GM18519 (cell line): ENCODE data around the gene NES.
"Not testable (repeated sequence)": the region's sequence is repeated elsewhere in the genome, so short reads cannot be mapped to it uniquely, and the experiment has no call there.

Experiments used
- ATAC-seq: cut with Tn5 transposase; IDR thresholded peaks from one replicate; pipeline ENCODE4 v1.9.1; 2021; ENCODE audit warnings: mild to moderate bottlenecking, moderate library complexity; ENCODE audit not compliant: unreplicated experiment, low FRiP score

Gene NES

DNA sequence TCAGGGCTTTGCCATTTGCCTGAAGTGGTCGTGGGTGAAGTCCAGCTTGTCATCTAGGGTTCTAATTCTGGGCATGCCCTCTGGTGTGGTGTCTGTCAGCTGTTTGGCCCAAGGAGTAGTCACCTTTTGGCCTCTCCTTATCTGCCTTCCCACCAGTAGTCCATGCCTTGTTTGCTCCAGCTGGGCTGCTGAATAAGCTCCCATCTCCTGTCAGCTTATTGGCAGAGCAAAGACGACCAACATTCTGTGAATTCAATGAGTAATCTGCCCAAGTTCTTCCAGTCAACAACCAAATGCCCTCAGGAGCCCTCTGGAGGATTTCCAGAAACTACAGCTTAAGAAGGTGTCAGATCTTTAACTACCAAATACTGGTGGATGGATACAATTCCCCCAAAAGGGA, 28.3 kb downstream of the NES start:
- no peak for ATAC-seq

DNA sequence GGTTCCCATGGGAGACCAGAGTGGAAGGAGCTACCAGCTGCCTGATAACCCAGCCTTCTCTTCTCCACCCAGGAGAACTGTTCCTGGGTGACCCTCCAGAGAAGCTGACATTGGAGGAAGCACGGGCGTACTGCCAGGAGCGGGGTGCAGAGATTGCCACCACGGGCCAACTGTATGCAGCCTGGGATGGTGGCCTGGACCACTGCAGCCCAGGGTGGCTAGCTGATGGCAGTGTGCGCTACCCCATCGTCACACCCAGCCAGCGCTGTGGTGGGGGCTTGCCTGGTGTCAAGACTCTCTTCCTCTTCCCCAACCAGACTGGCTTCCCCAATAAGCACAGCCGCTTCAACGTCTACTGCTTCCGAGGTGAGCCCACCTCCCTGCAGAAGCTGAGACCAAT, 28.7 kb downstream of the NES start:
- ATAC-seq = no peak

DNA sequence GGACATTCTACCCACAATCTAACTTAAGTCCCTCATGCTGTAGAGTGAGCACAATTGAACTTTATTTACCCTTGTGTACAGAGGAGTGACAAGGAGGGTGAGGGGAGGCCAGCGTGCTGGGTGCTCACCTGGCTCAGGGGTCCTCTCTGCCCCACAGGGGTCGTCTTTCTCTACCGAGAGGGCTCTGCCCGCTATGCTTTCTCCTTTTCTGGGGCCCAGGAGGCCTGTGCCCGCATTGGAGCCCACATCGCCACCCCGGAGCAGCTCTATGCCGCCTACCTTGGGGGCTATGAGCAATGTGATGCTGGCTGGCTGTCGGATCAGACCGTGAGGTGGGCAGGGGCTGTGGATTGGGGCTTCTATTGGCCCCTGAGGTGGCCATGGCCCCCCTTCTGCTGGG, 29.9 kb downstream of the NES start:
- no peak for ATAC-seq

DNA sequence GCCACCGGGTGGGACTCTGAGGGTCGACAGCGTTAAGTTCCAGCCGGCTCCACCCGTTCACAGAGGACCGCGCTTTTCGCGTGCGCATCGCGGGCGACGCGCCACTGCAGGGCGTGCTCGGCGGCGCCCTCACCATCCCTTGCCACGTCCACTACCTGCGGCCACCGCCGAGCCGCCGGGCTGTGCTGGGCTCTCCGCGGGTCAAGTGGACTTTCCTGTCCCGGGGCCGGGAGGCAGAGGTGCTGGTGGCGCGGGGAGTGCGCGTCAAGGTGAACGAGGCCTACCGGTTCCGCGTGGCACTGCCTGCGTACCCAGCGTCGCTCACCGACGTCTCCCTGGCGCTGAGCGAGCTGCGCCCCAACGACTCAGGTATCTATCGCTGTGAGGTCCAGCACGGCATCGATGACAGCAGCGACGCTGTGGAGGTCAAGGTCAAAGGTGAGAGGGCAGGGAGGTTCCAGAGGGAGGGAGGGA, 30.4 kb downstream of the NES start:
- no peak for ATAC-seq

DNA sequence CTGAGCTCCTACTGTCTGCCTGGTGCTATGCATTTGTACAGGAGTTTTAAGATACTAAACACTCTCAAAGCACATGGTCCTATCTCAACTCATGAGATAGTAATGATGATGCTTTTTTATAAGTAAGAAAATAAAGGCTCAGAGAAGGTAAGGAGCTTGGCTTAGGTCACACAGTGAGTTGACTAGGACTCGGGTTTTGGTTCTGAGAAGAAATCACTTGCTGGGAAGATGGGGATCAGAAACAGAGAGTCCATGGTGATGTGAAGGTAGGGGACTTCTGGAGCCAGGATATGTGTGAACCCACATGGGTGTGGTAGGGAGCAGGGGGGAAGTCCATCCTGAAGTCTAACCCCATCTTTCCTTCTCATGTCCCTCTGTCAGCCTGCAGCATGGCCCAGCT, 31.5 kb downstream of the NES start:
- ATAC-seq = no peak

DNA sequence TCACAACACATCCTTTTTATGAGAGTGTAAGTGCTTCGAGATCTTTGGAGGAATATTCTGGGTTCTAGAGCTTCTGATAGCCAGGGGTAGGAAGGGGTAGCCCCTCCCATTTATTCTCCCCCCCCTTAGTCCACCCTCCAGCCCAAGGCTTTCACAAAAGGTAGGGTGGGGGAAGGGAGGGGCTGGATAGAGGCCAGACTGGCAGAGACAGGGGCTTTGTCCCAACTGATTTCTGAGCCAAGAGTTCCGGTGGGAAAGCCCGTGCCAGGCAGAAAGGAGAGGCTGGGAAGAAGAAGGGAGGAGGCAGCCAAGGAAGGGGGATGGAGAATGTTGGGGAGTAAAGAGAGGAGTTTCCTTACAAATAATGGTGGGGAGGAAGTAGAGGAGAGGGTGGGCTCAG, 32.2 kb downstream of the NES start:
- no peak for ATAC-seq

DNA sequence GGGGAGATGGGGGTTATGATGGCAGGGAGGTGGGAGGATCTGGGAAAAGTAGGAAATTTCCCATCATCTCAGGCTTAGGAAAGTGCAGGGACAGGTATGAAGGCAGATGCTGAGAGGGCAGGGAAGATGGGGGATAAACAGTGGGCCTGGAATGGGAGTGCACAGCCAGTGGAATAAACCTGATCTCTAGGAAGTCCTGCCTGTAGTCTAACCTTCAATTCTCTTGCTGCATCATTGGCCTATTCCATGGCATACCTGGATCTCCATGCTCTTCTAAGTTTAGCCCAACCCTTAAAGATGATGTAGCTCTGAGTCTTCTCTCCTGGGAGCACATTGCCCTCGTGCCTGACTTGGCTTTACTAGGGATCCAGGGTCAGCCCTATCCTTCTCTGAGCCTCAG, 32.6 kb downstream of the NES start:
- no peak for ATAC-seq

DNA sequence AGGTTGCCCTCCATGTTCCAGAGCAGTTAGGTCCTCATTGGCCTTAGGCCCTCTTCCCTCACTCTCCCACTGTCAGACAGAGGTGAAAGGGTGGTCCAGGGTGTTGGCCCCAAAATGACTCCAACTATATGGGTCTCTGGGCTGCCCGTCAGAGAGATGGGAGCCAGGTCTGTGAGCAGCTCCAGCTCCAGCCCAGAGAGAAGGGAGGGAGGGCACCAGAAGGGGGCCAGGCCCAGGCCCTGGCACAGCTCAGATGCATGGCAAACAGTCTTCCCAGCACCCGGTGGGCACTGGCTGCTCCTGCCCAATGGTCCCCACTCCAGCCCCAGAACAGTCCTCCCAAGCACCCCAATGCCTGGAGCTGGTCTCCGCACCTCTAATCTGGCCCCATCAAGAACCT, 33.1 kb downstream of the NES start:
- ATAC-seq = no peak

DNA sequence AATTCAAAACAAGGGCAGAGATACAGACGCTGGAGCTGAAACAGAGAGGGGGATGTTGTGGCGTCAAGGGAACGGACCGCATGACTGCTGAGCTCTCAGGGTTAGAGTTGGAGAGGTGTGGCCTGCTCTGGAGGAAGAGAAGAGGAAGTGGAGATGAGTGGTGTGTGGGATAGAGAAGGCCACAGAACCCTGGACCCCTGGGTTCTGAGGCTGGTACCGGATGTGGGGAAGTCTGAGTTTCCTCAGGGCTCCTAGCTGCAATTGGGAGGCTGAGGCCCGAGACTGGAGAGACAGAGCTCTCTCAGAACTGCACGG, 33.5 kb downstream of the NES start:
- ATAC-seq = no peak

DNA sequence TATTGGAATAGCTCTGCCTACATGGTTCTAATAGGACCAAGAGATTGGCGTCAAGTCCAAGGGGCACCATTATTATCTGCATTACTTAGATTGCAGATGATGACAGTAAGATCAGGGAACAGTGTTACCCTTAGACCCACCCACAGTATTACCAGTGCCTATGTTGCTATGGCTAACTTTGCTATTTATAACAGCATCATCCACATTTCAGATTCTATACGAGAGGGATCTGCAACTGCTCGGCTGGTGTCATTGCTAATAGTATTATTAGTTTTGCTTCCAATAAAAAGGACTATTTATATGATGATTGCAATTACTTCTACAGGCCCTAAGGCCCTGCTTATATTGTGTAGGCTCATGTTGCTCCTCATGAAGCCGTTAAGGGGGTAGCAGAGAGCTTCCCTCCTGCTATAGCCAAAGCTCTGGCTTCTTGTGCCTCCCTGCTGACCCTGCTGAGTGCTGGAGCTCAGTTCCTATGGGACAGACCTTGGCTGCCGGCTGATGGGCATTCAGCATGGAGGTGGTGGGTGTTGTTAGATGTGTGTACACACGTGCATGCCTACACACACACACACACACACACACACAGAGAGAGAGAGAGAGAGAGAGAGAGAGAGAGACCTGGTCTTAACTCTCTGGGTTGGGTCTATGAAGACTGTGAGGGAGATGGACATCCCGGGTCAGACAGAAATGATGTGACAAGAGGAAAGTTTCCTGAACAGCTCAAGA, 34.0 kb downstream of the NES start:
- ATAC-seq = no peak

DNA sequence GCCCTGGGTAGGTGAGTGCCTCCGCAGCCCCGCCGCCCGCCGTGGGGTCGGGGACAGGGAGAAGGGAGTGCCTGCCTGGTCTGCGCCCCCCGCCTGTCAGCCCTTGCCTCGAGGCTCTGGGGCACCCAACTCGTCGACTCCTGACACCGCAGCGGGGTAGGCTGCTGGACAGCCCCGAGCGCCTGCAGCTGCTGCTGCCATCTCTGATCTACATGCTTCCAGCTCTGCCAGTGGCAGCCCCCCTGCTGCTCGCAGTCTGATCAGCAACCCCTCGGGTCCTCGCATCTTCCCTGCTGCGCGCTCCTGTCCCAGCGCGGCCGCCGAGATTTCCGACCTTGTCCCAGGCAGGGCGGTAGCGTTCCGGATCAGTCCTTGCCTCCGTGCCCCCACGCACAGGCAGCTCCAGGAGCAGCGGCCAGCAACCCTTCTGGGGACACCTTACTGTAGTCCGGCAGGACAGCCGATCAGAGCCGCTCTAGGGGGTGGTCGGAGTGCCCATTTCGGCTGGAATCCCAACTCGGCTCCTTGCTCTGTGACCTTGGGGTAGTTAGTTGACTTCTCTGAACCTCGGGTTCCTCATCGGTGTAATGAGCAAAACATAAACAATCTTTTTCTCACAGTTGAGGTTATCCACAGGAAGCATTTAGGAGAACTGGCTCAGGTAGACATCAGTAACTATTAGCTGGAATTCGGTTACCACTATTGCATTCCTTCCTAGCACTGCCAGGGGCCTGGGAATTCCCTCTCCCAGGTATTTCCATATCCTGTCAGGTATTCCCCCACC, 34.8 kb downstream of the NES start:
- ATAC-seq = no peak

DNA sequence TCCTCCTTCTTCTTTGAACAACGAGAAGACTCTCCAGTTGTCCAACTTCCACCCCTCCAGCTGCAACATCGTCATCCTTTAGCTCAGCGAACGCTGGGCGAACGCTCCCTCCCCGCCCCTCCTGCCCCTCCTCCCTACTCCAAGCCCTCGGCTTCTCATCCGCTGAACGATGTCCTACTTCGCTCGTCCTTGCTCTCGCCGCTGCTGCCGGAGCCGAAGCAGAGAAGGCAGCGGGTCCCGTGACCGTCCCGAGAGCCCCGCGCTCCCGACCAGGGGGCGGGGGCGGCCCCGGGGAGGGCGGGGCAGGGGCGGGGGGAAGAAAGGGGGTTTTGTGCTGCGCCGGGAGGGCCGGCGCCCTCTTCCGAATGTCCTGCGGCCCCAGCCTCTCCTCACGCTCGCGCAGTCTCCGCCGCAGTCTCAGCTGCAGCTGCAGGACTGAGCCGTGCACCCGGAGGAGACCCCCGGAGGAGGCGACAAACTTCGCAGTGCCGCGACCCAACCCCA, 35.4 kb downstream of the NES start, which contains the start of gene BCAN:
BCAN (plus strand) TSS at position 357 of the 504 bp plus-strand sequence. CDS start 3,938 bp downstream, outside the sequence.
- ATAC-seq = no peak

DNA sequence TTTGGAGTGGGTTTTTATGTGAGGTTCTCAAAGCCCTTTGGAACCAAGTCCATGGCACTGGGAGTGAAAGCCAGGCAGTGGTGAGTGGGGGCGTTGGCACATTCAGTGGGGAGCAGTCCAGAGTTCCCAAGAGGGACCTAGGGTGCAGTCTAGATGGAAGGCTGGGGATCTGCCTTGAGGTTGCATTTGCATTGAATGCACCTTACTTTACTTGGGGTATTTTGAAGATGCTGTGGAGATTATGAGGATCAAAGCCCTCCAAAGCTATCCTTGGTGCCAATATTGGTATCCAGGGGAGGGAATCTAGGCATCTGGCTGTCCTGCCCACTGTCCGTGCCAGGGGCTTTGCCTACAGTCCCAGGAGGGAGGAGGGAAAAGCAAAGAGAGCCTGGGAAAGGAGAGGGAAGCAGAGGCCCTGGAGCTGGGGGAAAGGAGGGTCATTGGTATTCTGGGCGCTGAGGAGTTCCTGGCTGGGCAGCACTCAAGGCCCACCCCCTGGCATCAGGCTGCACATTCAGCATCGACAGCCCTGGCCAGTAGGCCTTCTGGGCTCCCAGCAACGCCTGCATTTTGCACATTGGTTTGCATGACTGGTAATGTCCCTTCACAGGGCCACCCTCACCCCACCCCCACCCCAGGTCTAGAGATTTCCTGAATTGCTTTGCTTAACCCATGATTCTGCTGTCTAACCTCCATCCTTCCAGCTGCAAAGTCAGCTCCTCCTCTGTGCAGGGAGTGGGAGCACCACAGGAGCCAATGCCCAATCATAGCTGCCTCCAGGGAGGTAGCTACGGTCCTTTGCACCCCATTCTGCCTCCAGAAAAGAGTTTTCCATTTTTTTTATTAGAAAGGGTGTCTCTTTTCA, 36.1 kb downstream of the NES start:
- no peak for ATAC-seq

DNA sequence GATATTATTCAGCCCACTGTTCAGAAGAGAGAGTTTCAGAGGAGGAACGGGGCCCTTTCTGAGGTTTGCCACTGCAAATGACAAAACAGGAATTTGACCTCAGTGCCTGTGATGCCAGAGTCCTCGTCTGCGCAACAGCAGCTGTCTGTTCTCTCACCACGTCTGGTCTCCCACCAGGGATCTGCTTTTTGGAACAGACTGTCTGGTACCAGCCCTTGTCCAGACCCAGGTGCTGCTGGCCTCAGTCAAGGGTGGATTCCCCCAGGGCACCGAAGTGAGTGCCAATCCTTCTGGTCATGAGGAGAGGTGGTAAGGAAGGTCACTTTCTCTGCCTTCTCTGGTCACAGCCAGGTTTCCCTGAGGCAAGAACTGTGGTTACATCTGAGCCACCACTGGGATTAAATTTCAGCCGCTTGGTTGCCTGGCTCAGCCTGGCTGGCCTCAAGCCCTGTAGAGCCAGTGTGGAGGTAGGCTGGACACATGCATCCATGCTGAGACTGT, 37.6 kb downstream of the NES start:
- ATAC-seq = no peak

DNA sequence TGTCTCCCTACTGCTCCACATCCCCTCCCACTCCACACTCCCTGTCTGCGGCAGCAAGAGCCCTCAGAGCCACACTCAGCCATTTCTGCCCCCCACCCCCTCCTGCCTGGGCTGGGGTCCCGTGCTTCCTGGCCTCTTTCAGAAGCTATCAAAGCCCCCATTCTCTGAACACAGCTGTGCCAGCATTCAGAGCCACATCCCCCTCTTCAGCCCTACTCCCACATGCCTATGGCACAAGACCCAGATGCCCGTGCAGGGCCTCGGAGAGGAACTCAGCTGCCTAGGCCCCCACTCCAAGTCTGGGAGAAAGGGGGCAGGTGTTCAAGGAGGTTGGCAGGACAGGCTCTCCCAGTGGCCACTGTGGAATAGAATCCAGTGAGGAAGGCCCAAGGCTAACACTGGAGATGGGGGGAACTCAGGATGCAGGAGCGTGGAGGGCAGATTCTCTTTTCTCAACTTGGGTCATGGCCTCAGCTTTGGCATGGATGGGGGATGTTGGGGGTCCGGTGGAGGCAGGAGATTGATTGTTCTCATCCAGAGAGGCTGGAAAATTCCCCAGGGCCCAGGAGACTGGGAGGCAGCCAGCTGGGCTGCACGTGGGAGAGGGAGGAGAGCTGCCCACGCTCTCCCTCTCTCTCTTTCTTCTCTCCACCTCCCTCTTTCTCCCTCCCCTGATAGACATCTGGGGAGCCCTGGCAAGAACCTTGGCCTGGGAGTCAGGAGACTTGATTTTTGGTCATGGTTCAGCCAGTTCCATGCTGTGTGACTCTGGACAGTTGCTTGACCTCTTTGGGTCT, 38.8 kb downstream of the NES start:
- no peak for ATAC-seq

DNA sequence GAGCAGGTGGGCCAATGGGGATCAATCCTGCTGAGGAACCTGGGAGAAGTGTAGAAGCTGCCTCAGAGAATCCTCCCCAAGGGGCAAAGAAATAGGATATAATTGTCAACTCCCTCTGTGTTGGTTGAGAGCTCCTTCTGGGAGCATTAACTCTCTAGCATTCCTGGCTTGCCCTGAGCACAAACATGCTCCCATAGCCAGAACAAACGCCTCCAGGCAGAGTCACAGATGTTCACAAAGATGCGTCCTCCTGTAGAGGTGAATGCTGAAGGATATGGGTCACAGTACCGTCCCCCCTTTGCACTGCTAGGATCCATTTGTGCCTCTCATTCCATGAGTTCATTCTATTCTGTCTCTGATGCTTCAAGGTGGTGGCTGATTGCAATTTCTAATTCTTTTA, 44.9 kb downstream of the NES start:
- no peak for ATAC-seq

DNA sequence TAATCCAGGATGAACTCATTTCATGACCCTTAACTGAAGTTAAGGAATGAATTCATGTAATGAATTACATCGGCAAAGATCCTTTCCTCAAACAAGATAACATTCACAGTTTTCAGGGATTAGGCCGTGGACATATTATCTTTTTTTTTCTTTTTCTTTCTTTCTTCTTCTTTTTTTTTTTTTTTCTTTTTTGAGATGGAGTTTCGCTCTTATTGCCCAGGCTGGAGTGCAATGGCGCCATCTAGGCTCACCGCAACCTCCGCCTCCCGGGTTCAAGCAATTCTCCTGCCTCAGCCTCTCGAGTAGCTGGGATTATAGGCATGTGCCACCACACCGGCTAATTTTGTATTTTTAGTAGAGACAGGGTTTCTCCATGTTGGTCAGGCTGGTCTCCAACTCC, 46.1 kb downstream of the NES start:
- ATAC-seq = not testable (repeated sequence)

DNA sequence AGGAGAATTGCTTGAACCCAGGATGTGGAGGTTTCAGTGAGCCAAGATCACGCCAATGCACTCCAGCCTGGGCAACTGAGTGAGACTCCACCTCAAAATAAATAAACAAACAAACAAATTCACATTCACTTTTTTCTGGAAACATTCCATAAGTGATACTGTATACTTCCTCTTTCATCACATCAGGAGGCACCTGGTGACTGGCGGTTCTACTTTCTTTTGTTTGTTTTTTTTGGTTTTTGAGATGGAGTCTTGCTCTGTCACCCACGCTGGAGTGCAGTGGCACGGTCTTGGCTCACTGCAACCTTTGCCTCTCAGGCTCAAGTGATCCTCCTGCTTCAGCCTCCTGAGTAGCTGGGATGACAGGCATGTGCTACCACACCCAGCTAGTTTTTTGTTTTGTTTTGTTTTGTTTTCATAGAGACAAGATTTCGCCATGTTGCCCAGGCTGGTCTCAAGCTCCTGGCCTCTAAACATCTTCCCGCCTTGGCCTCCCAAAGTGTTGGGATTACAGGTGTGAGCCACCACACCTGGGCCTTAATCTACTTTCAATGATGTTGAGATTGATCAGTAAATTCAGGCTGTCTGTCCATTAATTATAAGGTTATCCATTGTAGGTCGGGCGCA, 47.3 kb downstream of the NES start:
- no peak for ATAC-seq

DNA sequence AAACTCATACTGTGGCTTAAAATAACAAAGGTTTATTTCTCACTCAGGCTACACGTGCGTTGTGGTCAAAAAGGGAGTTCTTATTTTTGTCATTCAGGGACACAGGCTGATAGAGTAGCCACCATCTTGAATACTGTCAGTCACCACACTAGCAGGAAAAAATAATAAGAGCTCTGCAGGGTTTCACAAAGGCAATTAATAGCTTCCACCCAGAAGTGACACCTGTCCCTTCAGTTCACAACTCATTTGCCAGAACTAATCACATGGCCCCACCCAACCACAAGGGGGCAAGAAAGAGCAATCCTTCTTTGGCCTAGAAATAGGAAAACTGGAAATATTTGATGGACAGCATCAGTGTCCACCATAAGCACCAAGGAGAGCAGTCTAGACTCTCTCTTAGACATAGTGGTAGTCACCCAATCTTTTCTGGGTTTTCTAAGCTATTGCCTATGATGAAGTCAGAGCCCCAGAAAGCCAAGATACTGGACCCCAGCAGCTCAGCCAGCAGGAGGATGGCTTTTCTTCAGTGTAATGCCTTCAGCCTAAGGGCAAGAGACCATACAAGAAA, 49.8 kb downstream of the NES start:
- ATAC-seq = no peak
